SU-DHL-6 (cell line): Measurements from ENCODE around the gene GNG5.

Experiments used
- CTCF ChIP-seq: fragments of 200-600 bp; sonication (generic); IDR thresholded peaks from one replicate; pipeline ENCODE4 v1.5.1; 2017; ENCODE audit warnings: antibody characterized with exemption, mild to moderate bottlenecking, low read length, moderate library complexity; ENCODE audit not compliant: insufficient read depth, poor library complexity, severe bottlenecking
- EZH2phosphoT487 ChIP-seq: fragments of 200-600 bp; sonication (generic), shearing (Covaris generic); conservative IDR thresholded peaks from 2 replicates; pipeline ENCODE4 v1.6.1; 2018; ENCODE audit warnings: mild to moderate bottlenecking, antibody characterized with exemption, low read length, moderate library complexity, mixed read lengths

- no peak for TF ChIP-seq CTCF
- no peak for TF ChIP-seq EZH2phosphoT487
Measured at GRCh38 chr1:84488107-84488506, 18.3 kb downstream of the GNG5 start.
